ENCODE measurements around the gene SLC25A44.
A peak's percentile ranks its signal among the peaks of the same experiment; 100 is the strongest.
"Not testable (repeated sequence)": the region's sequence is repeated elsewhere in the genome, so short reads cannot be mapped to it uniquely, and the experiment has no call there.

The SLC25A44 gene

GRCh38 chr1:156164125-156164831 lies 29.6 kb upstream of the SLC25A44 start:
- no peak for DNase-seq

DNA sequence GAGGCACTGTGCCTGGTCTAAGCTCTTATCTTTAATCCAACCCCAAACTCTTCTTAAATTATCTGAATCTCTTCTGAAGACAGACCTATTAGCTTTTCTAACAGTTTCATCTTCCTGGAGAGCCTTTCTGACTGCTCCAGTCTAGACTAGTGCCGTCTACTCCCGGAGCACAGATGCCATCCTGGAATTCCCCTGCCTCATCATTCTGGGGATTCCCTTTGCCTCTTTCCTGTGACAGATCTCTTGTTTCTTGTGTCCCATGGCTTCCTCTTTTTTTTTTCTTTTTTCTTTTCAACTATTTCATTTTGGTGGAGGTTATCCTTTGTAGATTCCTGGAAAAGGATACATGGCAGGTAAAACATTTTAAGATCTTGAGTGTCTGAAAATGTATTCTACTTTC lies 28.8 kb upstream of the SLC25A44 start:
- DNase-seq, result no peak

DNA sequence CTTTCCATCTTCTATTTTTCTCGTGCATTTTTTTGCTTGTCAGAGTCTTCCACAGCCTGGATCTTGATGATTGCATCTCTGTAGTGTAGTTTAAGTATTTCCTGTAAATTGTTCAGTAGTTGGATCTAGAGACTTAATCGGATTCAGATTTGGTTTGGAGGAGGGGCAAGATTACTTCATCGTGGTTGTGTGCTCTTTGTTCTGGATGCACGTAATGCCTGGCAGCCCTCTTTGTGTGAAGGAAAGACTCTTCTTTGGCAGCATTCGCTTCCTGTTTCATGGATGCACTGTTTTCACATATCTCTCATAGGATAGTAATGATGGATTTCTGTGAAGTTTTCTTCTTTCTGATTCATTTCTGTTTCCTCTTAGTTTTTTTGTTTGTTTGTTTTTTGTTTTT lies 26.4 kb upstream of the SLC25A44 start:
- no peak for DNase-seq

DNA sequence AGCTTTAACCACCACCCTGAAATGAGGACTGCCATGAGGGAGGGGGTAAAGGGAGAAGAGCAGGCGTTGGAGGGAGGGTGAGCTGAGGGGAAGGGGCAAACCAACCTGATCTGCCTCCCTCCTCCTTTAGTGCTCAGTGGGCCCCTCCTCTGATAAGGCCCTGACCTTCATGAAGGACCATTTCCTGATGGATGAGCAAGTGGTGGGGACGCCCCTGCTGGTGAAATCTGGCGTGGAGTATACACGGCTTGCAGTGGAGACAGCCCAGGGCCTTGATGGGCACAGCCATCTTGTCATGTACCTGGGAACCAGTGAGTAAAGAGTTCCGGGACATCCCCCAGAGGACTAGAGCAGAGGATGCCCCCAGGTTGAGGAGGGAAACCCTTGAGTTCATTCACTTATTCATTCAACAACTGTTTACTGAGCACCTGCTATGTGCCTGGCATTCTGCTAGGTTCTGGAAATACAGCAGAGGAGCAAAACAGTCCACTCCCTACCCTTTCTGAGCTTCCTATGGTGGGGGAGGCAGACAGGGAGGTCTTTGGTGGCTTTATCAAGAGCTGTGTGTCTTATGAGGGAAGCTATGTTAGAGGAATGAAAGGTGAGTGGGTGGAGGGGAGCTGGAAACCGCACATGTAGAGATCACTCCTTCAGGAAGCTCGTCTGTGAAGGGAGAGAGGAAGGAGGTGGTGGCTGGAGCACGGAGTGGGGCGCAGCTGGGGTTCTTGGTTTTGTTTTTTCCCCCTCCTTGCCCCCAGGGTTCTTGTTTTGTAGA lies 21.0 kb upstream of the SLC25A44 start:
- DNase-seq, result no peak

DNA sequence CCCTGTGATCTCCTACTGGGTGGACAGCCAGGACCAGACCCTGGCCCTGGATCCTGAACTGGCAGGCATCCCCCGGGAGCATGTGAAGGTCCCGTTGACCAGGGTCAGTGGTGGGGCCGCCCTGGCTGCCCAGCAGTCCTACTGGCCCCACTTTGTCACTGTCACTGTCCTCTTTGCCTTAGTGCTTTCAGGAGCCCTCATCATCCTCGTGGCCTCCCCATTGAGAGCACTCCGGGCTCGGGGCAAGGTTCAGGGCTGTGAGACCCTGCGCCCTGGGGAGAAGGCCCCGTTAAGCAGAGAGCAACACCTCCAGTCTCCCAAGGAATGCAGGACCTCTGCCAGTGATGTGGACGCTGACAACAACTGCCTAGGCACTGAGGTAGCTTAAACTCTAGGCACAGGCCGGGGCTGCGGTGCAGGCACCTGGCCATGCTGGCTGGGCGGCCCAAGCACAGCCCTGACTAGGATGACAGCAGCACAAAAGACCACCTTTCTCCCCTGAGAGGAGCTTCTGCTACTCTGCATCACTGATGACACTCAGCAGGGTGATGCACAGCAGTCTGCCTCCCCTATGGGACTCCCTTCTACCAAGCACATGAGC lies 17.2 kb upstream of the SLC25A44 start:
- DNase-seq, result no peak

- no peak for DNase-seq
Observed at GRCh38 chr1:156177919-156178654, 15.8 kb upstream of the SLC25A44 start.

DNA sequence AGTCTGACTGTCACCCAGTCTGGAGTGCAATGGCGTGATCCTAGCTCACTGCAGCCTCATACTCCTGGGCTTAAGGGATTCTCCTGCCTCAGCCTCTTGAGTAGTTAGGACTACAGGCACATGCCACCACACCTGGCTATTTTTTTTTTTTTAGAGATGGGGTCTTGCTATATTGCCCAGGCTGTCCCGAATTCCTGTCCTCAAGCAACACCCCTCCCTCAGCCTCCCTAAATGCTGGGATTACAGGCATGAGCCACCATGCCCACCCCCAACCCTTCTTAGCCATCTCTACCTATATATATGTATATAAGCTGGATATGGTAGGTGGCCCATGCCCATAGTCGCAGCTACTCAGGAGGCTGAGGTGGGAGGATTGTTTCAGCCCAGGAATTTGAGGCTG lies 13.4 kb upstream of the SLC25A44 start:
- no peak for DNase-seq

GRCh38 chr1:156181391-156181924 lies 12.4 kb upstream of the SLC25A44 start:
- not testable (repeated sequence) for DNase-seq

DNA sequence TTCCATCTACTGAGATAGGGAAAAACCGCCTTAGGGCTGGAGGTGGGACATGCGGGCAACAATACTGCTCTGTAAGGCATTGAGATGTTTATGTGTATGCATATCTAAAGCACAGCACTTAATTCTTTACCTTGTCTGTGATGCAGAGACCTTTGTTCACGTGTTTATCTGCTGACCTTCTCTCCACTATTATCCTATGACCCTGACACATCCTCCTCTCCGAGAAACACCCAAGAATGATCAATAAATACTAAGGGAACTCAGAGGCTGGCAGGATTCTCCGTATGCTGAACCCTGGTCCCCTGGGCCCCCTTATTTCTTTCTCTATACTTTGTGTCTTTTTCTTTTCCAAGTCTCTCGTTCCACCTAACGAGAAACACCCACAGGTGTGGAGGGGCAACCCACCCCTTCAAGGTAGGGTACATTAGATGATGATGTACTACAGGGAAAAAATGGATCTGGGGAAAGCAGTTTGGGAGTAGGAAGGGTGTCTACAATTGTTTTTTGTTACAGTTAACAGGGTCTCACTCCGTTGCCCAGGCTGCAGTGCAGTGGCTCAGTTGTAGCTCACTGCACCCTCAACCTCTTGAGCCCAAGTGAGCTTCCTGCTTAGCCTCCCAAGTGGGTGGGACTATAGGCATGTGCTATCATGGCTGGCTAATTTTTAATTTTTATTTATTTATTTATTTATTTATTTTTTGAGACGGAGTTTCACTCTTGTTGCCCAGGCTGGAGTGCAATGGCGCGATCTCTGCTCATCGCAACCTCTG lies 11.7 kb upstream of the SLC25A44 start:
- DNase-seq, result not testable (repeated sequence)

DNA sequence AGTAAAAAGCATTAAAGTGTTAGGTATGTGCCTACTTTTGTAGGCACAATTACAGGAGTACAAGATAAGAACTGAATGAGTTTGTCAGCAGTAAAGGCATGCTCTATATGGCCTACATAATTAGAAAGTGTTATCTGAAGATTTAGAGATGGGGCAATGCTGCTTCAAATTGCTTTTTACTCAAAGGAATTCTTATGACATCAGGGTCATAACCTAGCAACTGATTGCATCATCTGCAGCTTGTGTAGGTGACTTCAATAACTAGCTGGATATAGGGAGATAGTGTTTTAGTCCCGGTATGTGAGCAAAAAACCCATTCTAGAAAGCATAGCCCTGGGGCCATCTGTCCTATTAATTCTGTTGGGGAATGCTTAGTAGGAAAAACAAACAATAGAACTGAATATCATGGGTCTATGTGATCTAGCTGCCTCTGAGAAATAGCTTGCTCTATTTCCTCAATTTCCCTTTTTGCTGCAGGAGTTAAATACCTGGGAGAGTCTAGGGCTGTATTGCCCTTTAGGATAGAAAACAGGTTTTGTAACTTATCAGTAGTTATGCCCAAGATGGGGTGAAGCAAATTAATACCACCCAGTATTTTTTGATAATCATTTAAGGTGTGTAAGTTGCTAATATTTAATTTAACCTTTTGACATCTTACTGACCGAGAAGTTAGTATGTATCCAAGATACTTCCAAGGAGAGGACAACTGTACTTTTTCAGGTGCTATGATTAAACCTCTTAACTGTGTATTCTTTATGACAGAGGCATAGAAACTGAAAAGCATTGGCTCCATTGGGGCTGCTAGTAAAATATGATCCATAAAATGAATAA lies 7.3 kb upstream of the SLC25A44 start:
- DNase-seq, result not testable (repeated sequence)

GRCh38 chr1:156190265-156190664 lies 3.6 kb upstream of the SLC25A44 start:
- DNase-seq, result not testable (repeated sequence)

DNA sequence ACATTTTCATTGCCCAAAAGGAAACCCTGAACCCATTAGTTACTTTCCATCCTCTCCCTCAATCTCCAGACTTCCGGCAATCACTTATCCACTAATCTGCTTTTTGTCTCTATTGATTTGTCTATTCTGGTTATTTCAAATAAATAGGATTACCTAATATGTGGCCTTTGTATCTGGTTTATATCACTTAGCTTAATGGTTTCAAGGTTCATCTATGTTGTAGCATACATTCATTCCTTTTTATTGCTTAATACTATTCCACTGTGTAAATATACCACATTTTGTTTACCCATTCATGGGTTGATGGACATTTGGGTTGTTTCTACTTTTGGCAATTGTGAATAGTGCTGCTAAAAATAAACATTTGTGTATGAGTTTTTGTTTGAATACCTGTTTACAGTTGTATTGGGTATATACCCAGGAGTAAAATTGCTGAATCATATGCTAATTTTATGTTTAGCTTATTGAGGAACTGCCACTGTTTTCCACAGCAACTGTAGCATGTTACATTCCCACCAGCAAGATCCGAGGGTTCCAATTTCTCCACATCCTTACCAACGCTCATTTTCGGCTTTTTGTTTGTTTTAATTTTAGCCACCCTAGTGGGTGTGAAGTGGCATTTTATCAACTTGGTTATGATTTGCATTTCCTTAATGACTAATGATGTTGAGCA lies 2.5 kb upstream of the SLC25A44 start:
- no peak for DNase-seq

DNA sequence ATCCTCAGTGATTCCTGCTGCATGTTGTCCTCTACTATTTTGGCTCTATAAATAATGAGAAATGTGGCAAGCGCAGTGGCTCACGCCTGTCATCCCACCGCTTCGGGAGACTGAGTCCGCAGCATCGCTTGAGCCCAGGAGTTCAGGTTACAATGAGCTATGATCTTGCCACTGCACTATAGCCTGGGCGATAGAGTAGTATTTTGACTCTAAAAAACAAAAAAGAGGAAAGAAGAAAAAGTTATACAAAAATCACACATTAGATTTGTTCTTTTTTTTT lies 756 bp upstream of the SLC25A44 start:
- peak; percentile 17 for DNase-seq

- no peak for DNase-seq
Observed at GRCh38 chr1:156194300-156194652, 372 bp downstream of the SLC25A44 start.

GRCh38 chr1:156195853-156196252 lies 1.9 kb downstream of the SLC25A44 start:
- no peak for DNase-seq

DNA sequence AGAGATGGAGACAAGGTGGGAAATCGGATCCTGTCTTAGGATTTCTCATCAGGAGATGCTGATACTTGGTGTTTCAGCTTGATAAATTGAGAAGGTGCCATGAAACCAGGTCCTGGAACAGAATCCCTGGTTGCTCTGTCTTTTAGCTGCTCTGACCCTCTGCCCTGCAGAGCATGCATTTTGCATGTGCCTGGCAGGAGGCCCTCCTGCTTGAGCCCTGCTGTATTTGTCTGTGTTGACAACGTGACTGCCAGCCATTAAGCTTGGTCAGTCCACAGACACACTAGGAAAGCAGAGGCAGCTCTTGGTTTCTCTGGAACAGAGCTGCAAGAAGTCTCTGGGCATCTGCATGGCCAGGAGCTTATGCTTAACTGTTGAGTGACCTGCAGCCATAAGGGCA lies 2.5 kb downstream of the SLC25A44 start:
- DNase-seq, result no peak

GRCh38 chr1:156198831-156199349 lies 5.0 kb downstream of the SLC25A44 start:
- no peak for DNase-seq

DNA sequence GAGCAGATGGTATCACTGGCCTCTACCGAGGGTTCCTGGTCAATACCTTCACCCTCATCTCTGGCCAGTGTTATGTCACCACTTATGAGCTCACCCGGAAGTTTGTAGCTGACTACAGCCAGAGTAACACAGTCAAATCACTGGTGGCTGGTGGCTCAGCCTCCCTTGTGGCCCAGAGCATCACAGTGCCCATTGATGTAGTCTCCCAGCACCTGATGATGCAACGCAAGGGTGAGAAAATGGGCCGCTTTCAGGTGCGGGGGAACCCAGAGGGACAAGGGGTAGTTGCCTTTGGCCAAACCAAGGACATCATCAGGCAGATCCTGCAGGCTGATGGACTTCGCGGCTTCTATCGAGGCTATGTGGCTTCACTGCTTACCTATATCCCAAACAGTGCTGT lies 6.1 kb downstream of the SLC25A44 start:
- no peak for DNase-seq

- DNase-seq, result no peak
Observed at GRCh38 chr1:156203331-156203730, 9.4 kb downstream of the SLC25A44 start.

DNA sequence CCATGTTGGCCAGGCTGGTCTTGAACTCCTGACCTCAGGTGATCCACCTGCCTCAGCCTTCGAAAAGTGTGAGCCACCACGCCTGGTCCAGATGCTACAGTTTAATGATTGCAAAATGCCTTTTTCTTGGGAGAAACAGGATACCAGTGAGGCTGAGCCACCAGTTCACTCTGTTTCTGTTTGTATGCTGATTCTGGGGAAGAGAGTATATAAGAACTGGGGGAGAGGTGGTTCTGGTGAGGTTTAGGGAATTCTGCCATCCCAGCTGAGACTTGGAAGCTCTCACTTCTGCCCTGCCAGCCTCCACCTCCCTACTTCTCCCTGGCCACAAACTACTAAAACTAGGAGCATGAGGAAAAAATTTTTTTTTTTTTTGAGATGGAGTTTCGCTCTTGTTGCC lies 10.8 kb downstream of the SLC25A44 start:
- no peak for DNase-seq

- no peak for DNase-seq
Observed at GRCh38 chr1:156211243-156211642, 17.3 kb downstream of the SLC25A44 start.

Data from hematopoietic multipotent progenitor cell treated with erythropoietin and hydrocortisone succinate and interleukin-3 and kit ligand, for 8 days (in vitro differentiated cells).